HCT116 (cell line): ENCODE results near the gene ZIC4.

Experiments
- CEBPB ChIP-seq: IDR thresholded peaks from 2 replicates; pipeline ENCODE4 v1.6.1; 2012; ENCODE audit warnings: low read depth
- EZH2 ChIP-seq: fragments of 200-600 bp; sonication (generic); IDR thresholded peaks from 2 replicates; pipeline ENCODE4 v1.6.1; 2017; ENCODE audit warnings: antibody characterized with exemption, mixed run types
- EZH2phosphoT487 ChIP-seq: fragments of 200-600 bp; IDR thresholded peaks from 2 replicates; pipeline ENCODE4 v1.6.1; 2018; ENCODE audit warnings: antibody characterized with exemption, borderline replicate concordance
- POLR2A ChIP-seq: IDR thresholded peaks from 2 replicates; pipeline ENCODE4 v1.7.0; 2011; ENCODE audit warnings: borderline replicate concordance; ENCODE audit not compliant: insufficient read depth, insufficient read length; ENCODE audit errors: extremely low read depth
- POLR2AphosphoS5 ChIP-seq: IDR thresholded peaks from 2 replicates; pipeline ENCODE4 v1.6.1; 2011; ENCODE audit warnings: mild to moderate bottlenecking, low read depth, low read length, moderate library complexity
- RAD21 ChIP-seq: IDR thresholded peaks from 2 replicates; pipeline ENCODE4 v1.6.1; 2012; ENCODE audit warnings: low read depth, mild to moderate bottlenecking
- YY1 ChIP-seq: IDR thresholded peaks from 2 replicates; pipeline ENCODE4 v1.6.1; 2011; ENCODE audit warnings: low read length, low read depth, moderate library complexity, mild to moderate bottlenecking; ENCODE audit not compliant: insufficient replicate concordance; ENCODE audit errors: extremely low read depth
- ZFX ChIP-seq: fragments of 450-650 bp; IDR thresholded peaks from 2 replicates; pipeline ENCODE4 v1.6.1; 2017
- ZNF274 ChIP-seq: fragments of 200-500 bp; sonication (Bioruptor generic); IDR thresholded peaks from 2 replicates; pipeline ENCODE4 v1.6.1; 2014; ENCODE audit warnings: mild to moderate bottlenecking, low read depth, low read length, inconsistent platforms
- TF ChIP-seq, protein P1 (sequence below), 3 experiments: fragments of 200-600 bp in 1 of 3; sonication (generic) in 1 of 3; IDR thresholded peaks in 2 of 3; conservative IDR thresholded peaks in 1 of 3; 2 replicates each; pipeline ENCODE4 v1.5.1; 2012 to 2017; ENCODE audit warnings: low read depth in 2 of 3, low read length in 2 of 3, antibody characterized with exemption in 1 of 3, borderline replicate concordance in 1 of 3, control low read depth in 1 of 3, mild to moderate bottlenecking in 1 of 3, mixed read lengths in 1 of 3, mixed run types in 1 of 3, moderate library complexity in 1 of 3; ENCODE audit not compliant: insufficient read depth in 1 of 3
- TF ChIP-seq, protein P2 (sequence below): IDR thresholded peaks from 2 replicates; pipeline ENCODE4 v1.6.1; 2012
- TF ChIP-seq, protein P3 (sequence below): IDR thresholded peaks from 2 replicates; pipeline ENCODE4 v1.6.1; 2012; ENCODE audit warnings: low read depth
- TF ChIP-seq, protein P4 (sequence below): IDR thresholded peaks from 2 replicates; pipeline ENCODE4 v1.6.1; 2012

DNA sequence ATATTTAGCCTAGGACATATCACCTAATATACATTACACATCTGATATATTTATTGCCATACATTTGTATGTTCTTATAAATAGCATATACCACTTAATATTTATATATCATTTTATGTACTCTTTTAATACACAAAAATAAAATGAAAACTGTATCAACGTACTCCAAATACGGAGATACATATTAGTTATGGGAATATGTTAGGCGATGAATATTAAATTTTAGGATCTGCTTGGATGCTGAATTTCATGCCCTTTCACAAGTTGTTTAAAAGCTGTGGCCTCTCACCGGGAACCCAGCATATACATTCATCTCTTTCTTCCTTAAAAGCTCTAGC is 50.6 kb downstream of the ZIC4 start:
- TF ChIP-seq ZNF274 = no peak
- TF ChIP-seq RAD21 = no peak
- TF ChIP-seq EZH2phosphoT487 = no peak
- TF ChIP-seq, protein P1, sequence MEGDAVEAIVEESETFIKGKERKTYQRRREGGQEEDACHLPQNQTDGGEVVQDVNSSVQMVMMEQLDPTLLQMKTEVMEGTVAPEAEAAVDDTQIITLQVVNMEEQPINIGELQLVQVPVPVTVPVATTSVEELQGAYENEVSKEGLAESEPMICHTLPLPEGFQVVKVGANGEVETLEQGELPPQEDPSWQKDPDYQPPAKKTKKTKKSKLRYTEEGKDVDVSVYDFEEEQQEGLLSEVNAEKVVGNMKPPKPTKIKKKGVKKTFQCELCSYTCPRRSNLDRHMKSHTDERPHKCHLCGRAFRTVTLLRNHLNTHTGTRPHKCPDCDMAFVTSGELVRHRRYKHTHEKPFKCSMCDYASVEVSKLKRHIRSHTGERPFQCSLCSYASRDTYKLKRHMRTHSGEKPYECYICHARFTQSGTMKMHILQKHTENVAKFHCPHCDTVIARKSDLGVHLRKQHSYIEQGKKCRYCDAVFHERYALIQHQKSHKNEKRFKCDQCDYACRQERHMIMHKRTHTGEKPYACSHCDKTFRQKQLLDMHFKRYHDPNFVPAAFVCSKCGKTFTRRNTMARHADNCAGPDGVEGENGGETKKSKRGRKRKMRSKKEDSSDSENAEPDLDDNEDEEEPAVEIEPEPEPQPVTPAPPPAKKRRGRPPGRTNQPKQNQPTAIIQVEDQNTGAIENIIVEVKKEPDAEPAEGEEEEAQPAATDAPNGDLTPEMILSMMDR (IDR thresholded peaks at IDR 0.05 in 2 of 3, conservative IDR thresholded peaks at IDR 0.05 in 1 of 3; ENCODE audit: borderline replicate concordance in 1 of 3, insufficient read depth in 1 of 3, low read depth in 2 of 3, low read length in 2 of 3) = no peak
- TF ChIP-seq, protein P2, sequence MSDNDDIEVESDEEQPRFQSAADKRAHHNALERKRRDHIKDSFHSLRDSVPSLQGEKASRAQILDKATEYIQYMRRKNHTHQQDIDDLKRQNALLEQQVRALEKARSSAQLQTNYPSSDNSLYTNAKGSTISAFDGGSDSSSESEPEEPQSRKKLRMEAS = no peak
- TF ChIP-seq, protein P3, sequence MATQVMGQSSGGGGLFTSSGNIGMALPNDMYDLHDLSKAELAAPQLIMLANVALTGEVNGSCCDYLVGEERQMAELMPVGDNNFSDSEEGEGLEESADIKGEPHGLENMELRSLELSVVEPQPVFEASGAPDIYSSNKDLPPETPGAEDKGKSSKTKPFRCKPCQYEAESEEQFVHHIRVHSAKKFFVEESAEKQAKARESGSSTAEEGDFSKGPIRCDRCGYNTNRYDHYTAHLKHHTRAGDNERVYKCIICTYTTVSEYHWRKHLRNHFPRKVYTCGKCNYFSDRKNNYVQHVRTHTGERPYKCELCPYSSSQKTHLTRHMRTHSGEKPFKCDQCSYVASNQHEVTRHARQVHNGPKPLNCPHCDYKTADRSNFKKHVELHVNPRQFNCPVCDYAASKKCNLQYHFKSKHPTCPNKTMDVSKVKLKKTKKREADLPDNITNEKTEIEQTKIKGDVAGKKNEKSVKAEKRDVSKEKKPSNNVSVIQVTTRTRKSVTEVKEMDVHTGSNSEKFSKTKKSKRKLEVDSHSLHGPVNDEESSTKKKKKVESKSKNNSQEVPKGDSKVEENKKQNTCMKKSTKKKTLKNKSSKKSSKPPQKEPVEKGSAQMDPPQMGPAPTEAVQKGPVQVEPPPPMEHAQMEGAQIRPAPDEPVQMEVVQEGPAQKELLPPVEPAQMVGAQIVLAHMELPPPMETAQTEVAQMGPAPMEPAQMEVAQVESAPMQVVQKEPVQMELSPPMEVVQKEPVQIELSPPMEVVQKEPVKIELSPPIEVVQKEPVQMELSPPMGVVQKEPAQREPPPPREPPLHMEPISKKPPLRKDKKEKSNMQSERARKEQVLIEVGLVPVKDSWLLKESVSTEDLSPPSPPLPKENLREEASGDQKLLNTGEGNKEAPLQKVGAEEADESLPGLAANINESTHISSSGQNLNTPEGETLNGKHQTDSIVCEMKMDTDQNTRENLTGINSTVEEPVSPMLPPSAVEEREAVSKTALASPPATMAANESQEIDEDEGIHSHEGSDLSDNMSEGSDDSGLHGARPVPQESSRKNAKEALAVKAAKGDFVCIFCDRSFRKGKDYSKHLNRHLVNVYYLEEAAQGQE = no peak
- no peak for TF ChIP-seq POLR2AphosphoS5
- no peak for TF ChIP-seq POLR2A
- TF ChIP-seq ZFX = no peak
- TF ChIP-seq CEBPB = no peak
- TF ChIP-seq EZH2 = no peak
- TF ChIP-seq, protein P4, sequence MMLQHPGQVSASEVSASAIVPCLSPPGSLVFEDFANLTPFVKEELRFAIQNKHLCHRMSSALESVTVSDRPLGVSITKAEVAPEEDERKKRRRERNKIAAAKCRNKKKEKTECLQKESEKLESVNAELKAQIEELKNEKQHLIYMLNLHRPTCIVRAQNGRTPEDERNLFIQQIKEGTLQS = no peak
- TF ChIP-seq YY1 = no peak
